Esophagus squamous epithelium (tissue), 4 donors: Measurements from ENCODE around the gene ZDHHC17.

Source experiments
- POLR2A ChIP-seq, 4 donors: fragments of 450-650 bp; IDR thresholded peaks; one replicate each; pipeline ENCODE4 v1.6.1; 2017; ENCODE audit warnings: antibody characterized with exemption in 4 of 4, mild to moderate bottlenecking in 4 of 4, moderate library complexity in 3 of 4
- TF ChIP-seq, protein P1 (sequence below), 6 experiments: fragments of 450-650 bp in 4 of 6; fragments of 200-600 bp in 2 of 6; sonication (generic) in 2 of 6; IDR thresholded peaks; one replicate each; pipeline ENCODE4 v1.5.1; 2016 to 2019; ENCODE audit warnings: antibody characterized with exemption in 6 of 6, mild to moderate bottlenecking in 4 of 6, moderate library complexity in 4 of 6

DNA sequence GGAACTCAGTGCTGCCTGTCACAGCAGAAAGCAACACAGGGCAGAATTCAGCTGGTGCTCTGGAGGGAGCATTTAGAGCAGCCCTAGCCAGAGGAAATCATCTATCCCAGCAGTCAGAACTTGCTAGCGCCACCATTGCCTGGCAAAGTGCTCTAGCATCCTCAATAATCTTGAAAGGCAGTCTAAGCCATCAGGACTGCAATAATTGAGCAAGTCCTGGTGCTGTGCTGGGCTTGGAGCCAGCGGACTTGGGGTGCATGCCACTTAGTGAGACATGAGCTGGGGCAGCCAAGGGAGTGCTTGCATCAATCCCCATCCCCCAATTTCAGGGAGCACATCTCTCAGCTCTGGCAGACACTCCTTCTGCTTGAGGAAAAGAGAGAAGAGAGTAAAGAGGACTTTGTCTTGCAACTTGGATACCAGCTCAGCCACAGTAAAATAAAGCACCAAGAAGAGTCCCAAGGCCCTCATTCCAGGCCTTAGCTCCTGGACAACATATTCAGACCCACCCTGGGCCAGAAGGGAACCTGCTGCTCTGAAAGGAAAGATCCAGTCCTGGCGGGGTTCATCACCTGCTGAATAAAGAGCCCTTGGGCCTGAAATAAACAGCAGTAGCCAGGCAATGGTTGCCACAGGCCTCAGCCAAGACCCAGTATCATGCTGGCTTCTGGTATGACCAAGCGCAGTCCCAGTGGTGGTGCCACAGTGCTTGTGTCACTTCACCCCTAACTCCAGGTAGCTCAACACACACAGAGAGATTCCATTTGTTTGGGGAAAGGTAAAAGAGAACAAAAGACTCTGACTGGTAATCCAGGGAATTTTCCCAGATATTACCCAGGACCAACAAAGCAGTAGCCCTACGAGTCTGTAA, 44.5 kb upstream of the ZDHHC17 start:
- no peak for TF ChIP-seq POLR2A (IDR thresholded peaks at IDR 0.05)
- TF ChIP-seq, protein P1, sequence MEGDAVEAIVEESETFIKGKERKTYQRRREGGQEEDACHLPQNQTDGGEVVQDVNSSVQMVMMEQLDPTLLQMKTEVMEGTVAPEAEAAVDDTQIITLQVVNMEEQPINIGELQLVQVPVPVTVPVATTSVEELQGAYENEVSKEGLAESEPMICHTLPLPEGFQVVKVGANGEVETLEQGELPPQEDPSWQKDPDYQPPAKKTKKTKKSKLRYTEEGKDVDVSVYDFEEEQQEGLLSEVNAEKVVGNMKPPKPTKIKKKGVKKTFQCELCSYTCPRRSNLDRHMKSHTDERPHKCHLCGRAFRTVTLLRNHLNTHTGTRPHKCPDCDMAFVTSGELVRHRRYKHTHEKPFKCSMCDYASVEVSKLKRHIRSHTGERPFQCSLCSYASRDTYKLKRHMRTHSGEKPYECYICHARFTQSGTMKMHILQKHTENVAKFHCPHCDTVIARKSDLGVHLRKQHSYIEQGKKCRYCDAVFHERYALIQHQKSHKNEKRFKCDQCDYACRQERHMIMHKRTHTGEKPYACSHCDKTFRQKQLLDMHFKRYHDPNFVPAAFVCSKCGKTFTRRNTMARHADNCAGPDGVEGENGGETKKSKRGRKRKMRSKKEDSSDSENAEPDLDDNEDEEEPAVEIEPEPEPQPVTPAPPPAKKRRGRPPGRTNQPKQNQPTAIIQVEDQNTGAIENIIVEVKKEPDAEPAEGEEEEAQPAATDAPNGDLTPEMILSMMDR (IDR thresholded peaks at IDR 0.05): no peak
